CD4-positive, alpha-beta T cell (primary cell): ENCODE results near the gene CDC42BPG. TPM values are rescaled to one million over a fixed set of nuclear protein-coding genes. Genes with fewer than 3 reads are reported as not detected.

Experiments
- ATAC-seq: fragments of 200-7000 bp; cut with Tn5 transposase; one replicate; pipeline ENCODE4 v1.10.0; 2022; ENCODE audit warnings: mild to moderate bottlenecking; ENCODE audit not compliant: poor library complexity
- CTCF ChIA-PET: fragments of 350-600 bp; sonication (Branson Sonifier 250); formaldehyde crosslinking; loops from one replicate; lab custom pipeline; 2021; ENCODE audit warnings: antibody characterized with exemption, inconsistent platforms; lab: Charles Lee
- POLR2A ChIA-PET: fragments of 350-600 bp; sonication (Branson Sonifier 250); formaldehyde crosslinking; loops from one replicate; lab custom pipeline; 2021; ENCODE audit warnings: antibody characterized with exemption, inconsistent platforms; lab: Charles Lee
- DNase-seq, 14 experiments: peaks; one replicate each; pipeline ENCODE4 v3.0.0-alpha.2; 2013 to 2020; ENCODE audit warnings: mixed read lengths in 2 of 14
- H3K27ac ChIP-seq, 2 donors: one replicate each; pipeline versions ENCODE4 v1.5.1 to v1.7.0; 2013; ENCODE audit warnings: low read length in 2 of 2, low read depth in 1 of 2, mild to moderate bottlenecking in 1 of 2
- H3K27me3 ChIP-seq, 2 experiments: 1 replicate in 1 of 2; 2 replicates in 1 of 2; pipeline versions ENCODE4 v1.6.1 to v1.7.0; 2013; ENCODE audit warnings: low read length in 2 of 2, control low read depth in 1 of 2, mild to moderate bottlenecking in 1 of 2, moderate library complexity in 1 of 2; ENCODE audit not compliant: insufficient read depth in 2 of 2, control insufficient read depth in 1 of 2
- H3K36me3 ChIP-seq: one replicate; pipeline ENCODE4 v1.6.1; 2013; ENCODE audit warnings: low read length, control low read depth; ENCODE audit not compliant: insufficient read depth
- H3K4me1 ChIP-seq: one replicate; pipeline ENCODE4 v1.6.1; 2013; ENCODE audit warnings: low read length, control low read depth; ENCODE audit not compliant: insufficient read depth
- H3K4me3 ChIP-seq: one replicate; pipeline ENCODE4 v1.5.1; 2013; ENCODE audit warnings: mild to moderate bottlenecking, low read length, moderate library complexity
- H3K9me3 ChIP-seq, 2 experiments: 1 replicate in 1 of 2; 2 replicates in 1 of 2; pipeline versions ENCODE4 v1.6.1 to v1.7.0; 2013; ENCODE audit warnings: low read length in 2 of 2, mild to moderate bottlenecking in 2 of 2, control low read depth in 1 of 2, moderate library complexity in 1 of 2; ENCODE audit not compliant: control insufficient read depth in 1 of 2, insufficient read depth in 1 of 2
- H3K27ac Mint-ChIP-seq: one replicate; pipeline ENCODE4 v1.8.0; 2020; ENCODE audit warnings: mixed read lengths
- H3K27me3 Mint-ChIP-seq: one replicate; pipeline ENCODE4 v1.8.0; 2021; ENCODE audit warnings: mixed read lengths
- H3K36me3 Mint-ChIP-seq: one replicate; pipeline ENCODE4 v1.8.0; 2021; ENCODE audit warnings: low read depth, mixed read lengths
- H3K4me1 Mint-ChIP-seq: one replicate; pipeline ENCODE4 v1.8.0; 2021; ENCODE audit warnings: low read depth, mixed read lengths
- H3K4me3 Mint-ChIP-seq: one replicate; pipeline ENCODE4 v1.8.0; 2020; ENCODE audit warnings: mild to moderate bottlenecking, mixed read lengths
- H3K9me3 Mint-ChIP-seq: one replicate; pipeline ENCODE4 v1.8.0; 2020; ENCODE audit warnings: mixed read lengths
- intact Hi-C, 2 experiments: fragments of 100-400 bp; cut with DNase I in 1 of 2; cut with micrococcal nuclease in 1 of 2; formaldehyde crosslinking; loops; one replicate each; pipeline versions ENCODE4 v1.15.1 to v1.9.0; 2023 to 2025; cut with DNase I, micrococcal nuclease
- total RNA-seq, 174 experiments: library from RNA in 2 of 174; stranded (reverse) in 2 of 174; gene quantifications; one replicate each; pipeline ENCODE4 v1.2.3 and lab custom pipeline; 2021 to 2026
- TF ChIP-seq, protein P1 (sequence below): fragments of 200-600 bp; IDR thresholded peaks from one replicate; pipeline ENCODE4 v1.8.0; 2022; ENCODE audit warnings: antibody characterized with exemption, mild to moderate bottlenecking

CDC42BPG gene
- total RNA-seq, 2 experiments from 2014 or later: 6.9 to 9.7 TPM

- DNase-seq (no peak), ATAC-seq (no peak)
- POLR2A ChIA-PET: interaction anchor here (5.7 kb wide), 1 partner anchor 13 kb away, joined by 28 read pairs; the partner anchor contains the start of gene SF1
- Histone ChIP-seq H3K4me1 (peaks cover 31% of the 10 kb centered on the region), H3K9me3 (no peaks in the 10 kb centered on the region), H3K27ac (no peak overlapping the region), H3K4me3 (no peak overlapping the region), H3K36me3 (peaks cover 69% of the 10 kb centered on the region), H3K27me3 (no peaks in the 10 kb centered on the region)
- intact Hi-C loops: no loop called here
- CTCF ChIA-PET: no interaction called here
- TF ChIP-seq, protein P1, sequence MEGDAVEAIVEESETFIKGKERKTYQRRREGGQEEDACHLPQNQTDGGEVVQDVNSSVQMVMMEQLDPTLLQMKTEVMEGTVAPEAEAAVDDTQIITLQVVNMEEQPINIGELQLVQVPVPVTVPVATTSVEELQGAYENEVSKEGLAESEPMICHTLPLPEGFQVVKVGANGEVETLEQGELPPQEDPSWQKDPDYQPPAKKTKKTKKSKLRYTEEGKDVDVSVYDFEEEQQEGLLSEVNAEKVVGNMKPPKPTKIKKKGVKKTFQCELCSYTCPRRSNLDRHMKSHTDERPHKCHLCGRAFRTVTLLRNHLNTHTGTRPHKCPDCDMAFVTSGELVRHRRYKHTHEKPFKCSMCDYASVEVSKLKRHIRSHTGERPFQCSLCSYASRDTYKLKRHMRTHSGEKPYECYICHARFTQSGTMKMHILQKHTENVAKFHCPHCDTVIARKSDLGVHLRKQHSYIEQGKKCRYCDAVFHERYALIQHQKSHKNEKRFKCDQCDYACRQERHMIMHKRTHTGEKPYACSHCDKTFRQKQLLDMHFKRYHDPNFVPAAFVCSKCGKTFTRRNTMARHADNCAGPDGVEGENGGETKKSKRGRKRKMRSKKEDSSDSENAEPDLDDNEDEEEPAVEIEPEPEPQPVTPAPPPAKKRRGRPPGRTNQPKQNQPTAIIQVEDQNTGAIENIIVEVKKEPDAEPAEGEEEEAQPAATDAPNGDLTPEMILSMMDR: no peak
- H3K36me3 Mint-ChIP-seq: peaks cover 68% of the 10 kb centered on the region
- H3K9me3 Mint-ChIP-seq: no peaks in the 10 kb centered on the region
- H3K27me3 Mint-ChIP-seq: no peaks in the 10 kb centered on the region
- no peak overlapping the region for H3K27ac Mint-ChIP-seq
- H3K4me3 Mint-ChIP-seq: no peak overlapping the region
- peaks cover 27% of the 10 kb centered on the region for H3K4me1 Mint-ChIP-seq
These were observed 52.0 kb downstream of the CDC42BPG start for GRCh38 chr11:64792482-64792881.

- H3K27ac ChIP-seq: peak overlapping the region in 1 of 2 donors; percentile 4
- POLR2A ChIA-PET: interaction anchor here (5.7 kb wide), 1 partner anchor 13 kb away, joined by 28 read pairs; the partner anchor contains the start of gene SF1
- no peaks in the 10 kb centered on the region for H3K9me3 Mint-ChIP-seq
- DNase-seq (no peak), ATAC-seq (no peak)
- H3K27me3 Mint-ChIP-seq: no peaks in the 10 kb centered on the region
- no peaks in the 10 kb centered on the region for H3K9me3 ChIP-seq
- H3K27me3 ChIP-seq: no peaks in the 10 kb centered on the region
- TF ChIP-seq, protein P1: no peak
- no peak overlapping the region for H3K27ac Mint-ChIP-seq
- H3K4me1 Mint-ChIP-seq: peaks cover 30% of the 10 kb centered on the region
- no peak overlapping the region for H3K4me3 Mint-ChIP-seq
- H3K36me3 ChIP-seq: peaks cover 63% of the 10 kb centered on the region
- peaks cover 32% of the 10 kb centered on the region for H3K4me1 ChIP-seq
- CTCF ChIA-PET: no interaction called here
- intact Hi-C loops: no loop called here
- H3K4me3 ChIP-seq: no peak overlapping the region
- H3K36me3 Mint-ChIP-seq: peaks cover 68% of the 10 kb centered on the region
These were observed 52.6 kb downstream of the CDC42BPG start for GRCh38 chr11:64791781-64792291.

DNA sequence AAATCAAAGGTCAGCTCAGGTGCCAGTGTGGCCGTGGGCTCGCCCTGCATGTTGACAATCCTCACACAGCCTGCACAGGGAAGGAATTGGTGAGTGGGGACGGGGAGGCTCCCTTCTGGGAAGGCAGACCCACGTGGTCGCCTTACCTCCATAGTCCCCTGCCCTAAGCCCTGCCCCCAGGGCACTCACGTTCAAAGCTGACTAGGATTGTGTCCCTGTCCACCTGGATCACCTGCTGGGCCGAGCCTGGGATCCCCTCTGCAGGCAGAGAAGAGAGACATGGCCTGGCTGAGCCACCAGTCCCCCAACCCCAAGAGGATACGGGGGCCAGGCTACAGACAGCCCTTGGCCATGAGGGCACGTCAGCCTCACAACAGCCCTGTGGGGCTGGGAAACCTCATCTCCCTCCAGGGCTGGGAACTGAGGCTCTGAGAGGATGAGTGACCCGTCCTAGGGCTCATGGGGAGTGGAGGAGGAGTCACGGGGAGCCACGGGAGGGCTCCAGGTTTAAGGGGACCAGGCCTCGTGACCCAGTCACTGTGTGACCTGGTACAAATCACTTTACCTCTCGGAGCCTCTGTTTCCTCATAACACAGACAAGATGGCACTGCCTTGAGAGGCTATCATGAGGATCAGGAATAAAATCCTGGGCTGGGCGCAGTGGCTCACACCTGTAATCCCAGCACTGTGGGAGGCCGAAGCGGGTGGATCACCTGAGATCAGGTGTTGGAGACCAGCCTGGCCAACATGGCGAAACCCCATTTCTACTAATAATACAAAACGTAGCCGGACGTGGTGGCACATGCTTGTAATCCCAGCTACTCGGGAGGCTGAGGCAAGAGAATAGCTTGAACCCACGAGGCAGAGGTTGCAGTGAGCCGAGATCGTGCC lies 54.0 kb downstream of the CDC42BPG start:
- CTCF ChIA-PET: no interaction called here
- Histone ChIP-seq H3K4me1 (peaks cover 24% of the 10 kb centered on the region), H3K36me3 (peaks cover 50% of the 10 kb centered on the region), H3K27me3 (no peaks in the 10 kb centered on the region), H3K4me3 (no peak overlapping the region), H3K27ac (no peak overlapping the region), H3K9me3 (no peaks in the 10 kb centered on the region)
- Mint-ChIP-seq H3K9me3 (no peaks in the 10 kb centered on the region), H3K4me1 (peaks cover 23% of the 10 kb centered on the region), H3K27ac (no peak overlapping the region), H3K36me3 (peaks cover 55% of the 10 kb centered on the region), H3K27me3 (no peaks in the 10 kb centered on the region), H3K4me3 (no peak overlapping the region)
- TF ChIP-seq, protein P1: no peak
- DNase-seq (no peak), ATAC-seq (no peak)
- POLR2A ChIA-PET: interaction anchor here (5.7 kb wide), 1 partner anchor 11 kb away, joined by 28 read pairs; the partner anchor contains the start of gene SF1
- intact Hi-C loops: no loop called here
